ENCODE data around the gene IFI35.

GRCh38 chr17:42997390-42997983 lies 9.1 kb upstream of the IFI35 start:
- TF ChIP-seq RFX5 (IDR thresholded peaks at IDR 0.05; ENCODE audit: borderline replicate concordance, low read depth, low read length) = no peak
- no peak for TF ChIP-seq CTCF (IDR thresholded peaks at IDR 0.05; ENCODE audit: control extremely low read depth in 1 of 3, insufficient read depth in 1 of 3, low read depth in 1 of 3, low read length in 3 of 3)
- TF ChIP-seq EZH2 (IDR thresholded peaks at IDR 0.05; ENCODE audit: low read depth, low read length, severe bottlenecking) = no peak
- no peak for TF ChIP-seq SP1 (IDR thresholded peaks at IDR 0.05; ENCODE audit: low read depth, low read length)
- no peak for TF ChIP-seq FOSL1 (IDR thresholded peaks at IDR 0.05; ENCODE audit: insufficient read depth, low read depth, low read length)
- TF ChIP-seq JUND (IDR thresholded peaks at IDR 0.05; ENCODE audit: low read length) = no peak
- no peak for TF ChIP-seq SP4 (IDR thresholded peaks at IDR 0.05; ENCODE audit: low read length)
- TF ChIP-seq POLR2AphosphoS5 (IDR thresholded peaks at IDR 0.05; ENCODE audit: low read depth, low read length) = no peak
- TF ChIP-seq CHD2 (IDR thresholded peaks at IDR 0.05; ENCODE audit: low read length) = no peak
- no peak for TF ChIP-seq CTBP2 (IDR thresholded peaks at IDR 0.05; ENCODE audit: borderline replicate concordance, insufficient read depth, insufficient read length, low read length)
- no peak for TF ChIP-seq YY1 (IDR thresholded peaks at IDR 0.05; ENCODE audit: low read depth, low read length)
- TF ChIP-seq RAD21 (IDR thresholded peaks at IDR 0.05 in 1 of 2, conservative IDR thresholded peaks at IDR 0.05 in 1 of 2; ENCODE audit: low read depth in 2 of 2, low read length in 2 of 2) = no peak
- TF ChIP-seq CEBPB (IDR thresholded peaks at IDR 0.05; ENCODE audit: low read depth, low read length) = no peak
- TF ChIP-seq BCL11A (IDR thresholded peaks at IDR 0.05; ENCODE audit: low read depth in 2 of 2, low read length in 2 of 2) = no peak

Data from H1 (cell line).